ENCODE data around the gene LEMD1. TPM values are rescaled to one million over a fixed set of nuclear protein-coding genes. Genes with fewer than 3 reads are reported as not detected.
"Not testable (repeated sequence)": the region's sequence is repeated elsewhere in the genome, so short reads cannot be mapped to it uniquely, and the experiment has no call there.

LEMD1 gene
- total RNA-seq, 1 donor from 2014 or later = not detected

DNA sequence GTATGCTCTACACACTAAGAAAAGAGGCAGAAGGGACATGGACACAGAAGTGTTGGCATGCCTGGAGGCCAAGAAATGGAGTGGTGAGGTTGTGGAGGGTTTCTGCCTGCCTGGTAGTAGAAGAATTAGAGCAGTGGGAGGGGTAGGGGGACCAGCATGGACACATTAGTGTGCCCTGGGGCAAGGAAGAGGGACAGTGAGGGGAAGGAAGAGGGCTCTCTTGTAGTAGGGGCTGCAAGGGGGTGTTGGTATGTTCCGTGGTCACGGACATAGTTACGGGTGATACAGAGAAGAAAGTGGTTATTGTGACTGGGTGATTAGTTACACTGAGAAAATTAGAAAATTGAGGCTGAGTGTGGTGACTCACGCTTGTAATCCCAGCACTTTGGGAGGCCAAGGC lies 23.3 kb downstream of the LEMD1 start:
- intact Hi-C loops (cut with DNase I) = loop anchor here (5.0 kb wide), 1 partner anchor 124 kb away; no protein-coding TSS in a partner anchor
- ATAC-seq (ENCODE audit: poor library complexity) (no peak), DNase-seq (no peak)

- intact Hi-C loops (cut with DNase I) = loop anchor here (2.0 to 5.0 kb wide), 2 partner anchors 88 to 125 kb away; no protein-coding TSS in a partner anchor
- ATAC-seq (ENCODE audit: poor library complexity) = peak; percentile 73
- DNase-seq = no peak
Measured at GRCh38 chr1:205396967-205397616, 24.8 kb downstream of the LEMD1 start.

DNA sequence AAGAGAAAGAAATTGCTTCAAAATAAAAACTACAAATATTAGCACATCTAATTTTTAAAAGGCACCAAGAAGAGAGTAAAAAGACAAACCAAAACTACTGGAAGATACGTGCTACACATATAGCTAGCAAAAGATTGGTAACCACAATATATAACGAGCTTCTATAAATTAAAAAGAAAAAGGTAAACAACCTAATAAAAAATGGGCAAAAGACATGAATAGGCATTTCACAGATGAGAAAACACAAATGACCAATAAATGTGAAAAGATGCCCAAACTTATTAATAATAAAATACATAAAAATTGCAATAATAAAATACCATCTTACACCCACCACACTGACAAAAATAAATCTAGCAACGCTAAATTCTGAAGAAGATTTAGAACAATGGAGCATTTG lies 26.2 kb downstream of the LEMD1 start:
- ATAC-seq (ENCODE audit: poor library complexity) = no peak
- DNase-seq = no peak
- intact Hi-C loops (cut with DNase I) = loop anchor here (2.0 to 5.0 kb wide), 2 partner anchors 89 to 127 kb away; no protein-coding TSS in a partner anchor

- DNase-seq = no peak
- ATAC-seq (ENCODE audit: poor library complexity) = no peak
- intact Hi-C loops (cut with DNase I) = no loop called here
Measured at GRCh38 chr1:205392650-205393049, 29.2 kb downstream of the LEMD1 start.

- ATAC-seq (ENCODE audit: poor library complexity) (no peak), DNase-seq (no peak)
- intact Hi-C loops (cut with DNase I) = no loop called here
Measured at GRCh38 chr1:205391386-205391785, 30.5 kb downstream of the LEMD1 start.

GRCh38 chr1:205387845-205388244 lies 34.0 kb downstream of the LEMD1 start:
- DNase-seq (no peak), ATAC-seq (ENCODE audit: poor library complexity) (no peak)
- intact Hi-C loops (cut with DNase I) = no loop called here

- ATAC-seq (ENCODE audit: poor library complexity); intact Hi-C loops (cut with DNase I); DNase-seq: not testable (repeated sequence)
Measured at GRCh38 chr1:205382990-205383389, 38.9 kb downstream of the LEMD1 start.

- intact Hi-C loops (cut with DNase I) = no loop called here
- DNase-seq (no peak), ATAC-seq (ENCODE audit: poor library complexity) (no peak)
Measured at GRCh38 chr1:205382561-205382960, 39.3 kb downstream of the LEMD1 start.

- intact Hi-C loops (cut with DNase I) = no loop called here
- no peak for ATAC-seq (ENCODE audit: poor library complexity)
- DNase-seq = no peak
Measured at GRCh38 chr1:205381305-205381704, 40.6 kb downstream of the LEMD1 start.

DNA sequence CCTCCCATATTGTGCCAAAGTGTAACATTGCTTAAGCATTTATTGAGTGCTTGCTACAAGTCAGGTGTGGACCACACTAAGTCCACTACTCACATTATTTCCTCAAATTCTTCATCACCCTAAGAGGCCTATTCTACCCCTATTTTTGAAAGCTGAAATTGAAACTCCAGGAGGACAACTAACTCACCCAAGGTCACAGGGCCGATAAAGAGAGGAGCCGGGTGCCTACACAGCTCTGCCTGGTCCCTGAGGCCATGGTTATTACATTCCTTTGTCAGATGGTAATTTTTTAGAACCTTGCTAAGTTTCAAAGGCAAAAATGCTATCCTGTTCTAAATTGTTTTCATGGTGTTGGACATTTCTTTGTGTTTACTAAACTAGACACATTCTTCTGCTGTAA lies 41.0 kb downstream of the LEMD1 start:
- ATAC-seq (ENCODE audit: poor library complexity) (no peak), DNase-seq (no peak)
- intact Hi-C loops (cut with DNase I) = no loop called here

DNA sequence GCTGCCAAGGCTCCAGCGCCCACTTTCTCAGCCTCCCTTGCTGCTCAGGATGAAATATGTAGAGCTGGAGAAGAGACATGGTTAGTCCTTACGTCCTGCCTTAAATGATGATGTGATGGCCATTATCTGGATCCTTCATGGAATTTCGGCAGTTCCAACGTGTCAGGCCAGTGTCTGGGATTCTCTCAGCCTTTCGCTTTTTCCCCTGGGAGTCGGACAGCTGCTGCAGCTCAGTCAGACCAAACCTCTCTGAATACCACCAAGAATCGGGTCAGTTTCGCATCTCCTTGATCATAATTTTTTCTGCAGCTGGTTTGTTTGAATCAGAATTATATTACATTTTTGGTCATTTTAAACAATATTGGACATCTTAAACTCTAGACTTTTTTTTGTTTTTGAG lies 42.8 kb downstream of the LEMD1 start:
- DNase-seq (no peak), ATAC-seq (ENCODE audit: poor library complexity) (no peak)
- intact Hi-C loops (cut with DNase I) = no loop called here

DNA sequence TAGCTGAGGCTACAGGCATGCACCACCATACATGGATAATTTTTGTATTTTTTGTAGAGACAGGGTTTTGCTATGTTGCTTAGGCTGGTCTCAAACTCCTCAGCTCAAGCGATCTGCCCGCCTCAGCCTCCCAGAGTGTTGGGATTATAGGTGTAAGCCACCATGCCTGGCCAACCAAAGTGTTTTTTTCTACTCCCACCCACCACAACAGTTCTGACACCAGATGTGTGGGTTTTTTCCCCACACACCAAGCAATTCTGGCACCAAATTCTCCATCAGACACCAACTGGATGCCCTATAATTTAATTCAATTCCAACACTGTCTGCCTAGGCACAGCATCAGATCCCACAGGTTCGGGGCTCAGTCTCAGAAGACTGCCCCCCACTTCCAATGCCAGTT lies 44.5 kb downstream of the LEMD1 start:
- intact Hi-C loops (cut with DNase I) = no loop called here
- ATAC-seq (ENCODE audit: poor library complexity) (no peak), DNase-seq (no peak)

DNA sequence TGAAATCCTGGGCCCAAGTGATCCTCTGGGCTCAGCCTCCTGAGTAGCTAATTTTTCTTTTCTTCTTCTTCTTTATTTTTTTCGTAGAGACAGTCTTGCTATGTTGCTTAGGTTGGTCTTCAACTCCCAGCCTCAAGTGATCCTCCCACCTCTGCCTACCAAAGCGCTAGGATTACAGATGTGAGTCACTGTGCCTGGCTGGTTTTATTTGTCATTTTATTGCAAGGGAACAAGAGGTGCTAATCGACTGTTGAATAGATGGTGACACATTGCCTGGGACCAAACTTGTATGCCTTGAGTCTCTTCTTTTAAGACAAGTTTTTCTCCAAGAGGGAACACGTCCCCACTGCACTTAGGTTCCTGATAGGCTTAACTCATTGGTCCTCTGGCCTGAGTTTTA lies 45.1 kb downstream of the LEMD1 start:
- DNase-seq (no peak), ATAC-seq (ENCODE audit: poor library complexity) (no peak)
- intact Hi-C loops (cut with DNase I) = no loop called here

GRCh38 chr1:205375835-205376545 lies 45.9 kb downstream of the LEMD1 start:
- DNase-seq (no peak), ATAC-seq (ENCODE audit: poor library complexity) (peak; percentile 58)
- intact Hi-C loops (cut with DNase I) = no loop called here

- ATAC-seq (ENCODE audit: poor library complexity) = no peak
- intact Hi-C loops (cut with DNase I) = no loop called here
- no peak for DNase-seq
Measured at GRCh38 chr1:205374210-205375078, 47.4 kb downstream of the LEMD1 start.

DNA sequence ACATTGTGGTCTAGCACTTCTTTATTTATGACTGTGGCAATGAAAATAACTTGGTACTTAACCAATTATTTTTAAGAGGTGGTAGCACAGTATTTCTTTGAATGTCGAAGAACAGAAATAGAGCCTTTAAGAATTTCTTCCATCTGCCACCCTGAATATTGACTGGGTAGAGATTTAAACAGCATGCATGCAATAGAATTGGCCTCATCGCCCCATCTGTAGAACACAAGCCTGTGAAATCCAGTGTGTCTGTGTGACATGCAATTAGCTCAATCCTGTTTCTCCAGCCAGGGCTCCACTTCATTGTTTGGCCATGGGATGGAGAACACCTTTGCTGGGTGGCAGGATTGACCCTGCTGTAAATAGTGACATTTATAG lies 48.1 kb downstream of the LEMD1 start:
- intact Hi-C loops (cut with DNase I) = no loop called here
- DNase-seq = no peak
- no peak for ATAC-seq (ENCODE audit: poor library complexity)

DNA sequence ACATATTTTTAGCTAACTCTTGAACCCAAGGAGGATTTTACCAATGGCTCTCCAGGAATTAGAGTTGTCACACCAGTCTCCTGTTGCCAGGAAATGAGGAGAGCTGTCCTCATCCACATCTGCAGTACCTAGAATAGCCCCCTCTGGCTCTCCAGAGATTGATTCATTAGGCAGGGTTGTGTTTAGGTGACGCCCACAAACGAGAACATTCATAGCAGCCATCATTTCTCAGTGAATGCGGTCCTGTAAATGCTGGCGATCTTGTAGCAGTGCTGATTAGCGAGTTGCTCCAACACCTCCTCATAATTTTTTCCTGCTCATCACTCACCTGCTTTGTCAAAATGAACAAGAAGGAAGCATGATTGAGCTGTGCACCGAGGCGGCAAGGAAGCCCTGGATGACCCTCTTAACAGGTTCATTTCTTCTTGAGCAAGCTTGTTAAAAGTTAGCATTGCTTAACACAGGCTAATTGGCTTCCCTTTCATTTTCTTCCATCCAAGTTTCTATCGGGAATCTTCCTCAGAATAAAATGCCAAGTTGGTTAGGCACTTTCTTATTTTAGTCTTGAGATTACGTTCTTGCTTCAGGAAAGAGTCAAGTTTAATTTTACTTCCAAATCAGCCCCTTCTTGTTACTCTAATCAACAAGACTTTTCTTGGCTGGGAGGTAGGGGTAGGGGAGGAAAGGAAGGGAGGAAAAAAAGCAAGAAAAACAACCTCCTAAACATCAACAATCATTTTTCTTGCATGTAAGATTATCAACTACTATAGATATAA lies 48.6 kb downstream of the LEMD1 start:
- DNase-seq (no peak), ATAC-seq (ENCODE audit: poor library complexity) (no peak)
- intact Hi-C loops (cut with DNase I) = no loop called here

- DNase-seq (no peak), ATAC-seq (ENCODE audit: poor library complexity) (no peak)
- intact Hi-C loops (cut with DNase I) = no loop called here
Measured at GRCh38 chr1:205371871-205372660, 49.8 kb downstream of the LEMD1 start.
